GM19351 (cell line): ENCODE results near the gene NDST4.
A peak's percentile ranks its signal among the peaks of the same experiment; 100 is the strongest.

Experiments used
- ATAC-seq: cut with Tn5 transposase; IDR thresholded peaks from one replicate; pipeline ENCODE4 v1.9.1; 2021; ENCODE audit warnings: mild to moderate bottlenecking, moderate library complexity; ENCODE audit not compliant: unreplicated experiment

The NDST4 gene

GRCh38 chr4:114921191-114921590, 192.2 kb downstream of the NDST4 start:
- ATAC-seq, result no peak

GRCh38 chr4:114911111-114911510, 202.3 kb downstream of the NDST4 start:
- no peak for ATAC-seq

GRCh38 chr4:114907568-114907967, 205.9 kb downstream of the NDST4 start:
- ATAC-seq, result no peak

GRCh38 chr4:114905017-114905416, 208.4 kb downstream of the NDST4 start:
- ATAC-seq, result no peak

- no peak for ATAC-seq
These were observed 212.5 kb downstream of the NDST4 start for GRCh38 chr4:114900934-114901333.

GRCh38 chr4:114890773-114891172, 222.6 kb downstream of the NDST4 start:
- ATAC-seq, result no peak

- ATAC-seq, result no peak
These were observed 226.7 kb downstream of the NDST4 start for GRCh38 chr4:114886761-114887160.

- ATAC-seq, result no peak
These were observed 229.8 kb downstream of the NDST4 start for GRCh38 chr4:114883641-114884040.

GRCh38 chr4:114879916-114880669, 233.3 kb downstream of the NDST4 start:
- ATAC-seq, result no peak

- no peak for ATAC-seq
These were observed 237.8 kb downstream of the NDST4 start for GRCh38 chr4:114875630-114876029.

- ATAC-seq, result no peak
These were observed 239.1 kb downstream of the NDST4 start for GRCh38 chr4:114874321-114874720.

- no peak for ATAC-seq
These were observed 242.4 kb downstream of the NDST4 start for GRCh38 chr4:114870987-114871386.

GRCh38 chr4:114866901-114867670, 246.3 kb downstream of the NDST4 start:
- ATAC-seq, result peak; percentile 54

- ATAC-seq, result peak; percentile 35
These were observed 249.4 kb downstream of the NDST4 start for GRCh38 chr4:114864060-114864459.

- ATAC-seq, result no peak
These were observed 252.6 kb downstream of the NDST4 start for GRCh38 chr4:114860786-114861185.

- ATAC-seq, result no peak
These were observed 255.6 kb downstream of the NDST4 start for GRCh38 chr4:114857831-114858230.

GRCh38 chr4:114839986-114840385, 273.4 kb downstream of the NDST4 start:
- peak; percentile 64 for ATAC-seq

- ATAC-seq, result no peak
These were observed 282.8 kb downstream of the NDST4 start for GRCh38 chr4:114830628-114831027.

- ATAC-seq, result no peak
These were observed 285.8 kb downstream of the NDST4 start for GRCh38 chr4:114827651-114828050.

GRCh38 chr4:114815760-114816159, 297.7 kb downstream of the NDST4 start:
- ATAC-seq, result no peak

- no peak for ATAC-seq
These were observed 299.5 kb downstream of the NDST4 start for GRCh38 chr4:114813961-114814360.
